HEK293 (cell line): ENCODE measurements around the gene YPEL4.
A peak's percentile ranks its signal among the peaks of the same experiment; 100 is the strongest.

Experiments
- CTCF ChIA-PET: fragments of 350-600 bp; formaldehyde crosslinking; extraction: SDS; loops from one replicate; lab custom pipeline; 2021; ENCODE audit warnings: antibody characterized with exemption; lab: Yijun Ruan, JAX
- POLR2A ChIA-PET: fragments of 300-600 bp; formaldehyde crosslinking; extraction: SDS; loops from one replicate; lab custom pipeline; 2020; ENCODE audit warnings: antibody characterized with exemption, inconsistent platforms; lab: Yijun Ruan, JAX
- H3K27ac ChIP-seq: fragments of 200-500 bp; sonication (Bioruptor generic); 2 replicates; pipeline ENCODE4 v1.5.1; 2014; ENCODE audit warnings: low read depth, low read length, control low read depth, inconsistent platforms; ENCODE audit errors: extremely low read depth
- H3K36me3 ChIP-seq, 2 experiments: fragments of 200-500 bp in 1 of 2; sonication (Bioruptor generic) in 1 of 2; 1 replicate in 1 of 2; 2 replicates in 1 of 2; pipeline ENCODE4 v1.5.1; 2014 to 2017; ENCODE audit warnings: inconsistent platforms in 2 of 2, low read length in 2 of 2; ENCODE audit not compliant: control insufficient read depth in 2 of 2, insufficient read depth in 1 of 2
- H3K4me1 ChIP-seq: fragments of 200-500 bp; sonication (Bioruptor generic); 2 replicates; pipeline ENCODE4 v1.5.1; 2014; ENCODE audit warnings: mild to moderate bottlenecking, low read length, inconsistent platforms; ENCODE audit not compliant: control insufficient read depth, insufficient read depth
- H3K4me3 ChIP-seq: 2 replicates; pipeline ENCODE4 v1.5.1; 2011; ENCODE audit warnings: low read depth, mild to moderate bottlenecking, control low read depth, low read length, moderate library complexity
- H3K9me3 ChIP-seq: fragments of 200-500 bp; sonication (Bioruptor generic); 2 replicates; pipeline ENCODE4 v1.5.1; 2014; ENCODE audit warnings: low read depth, low read length, inconsistent platforms; ENCODE audit not compliant: control insufficient read depth, insufficient read depth
- BCL11A ChIP-seq: fragments of 450-650 bp; formaldehyde crosslinking; IDR thresholded peaks from 2 replicates; pipeline ENCODE4 v1.5.1; 2016; ENCODE audit warnings: low read depth, missing biosample characterization, missing genetic modification characterization
- GLI2 ChIP-seq: fragments of 450-650 bp; formaldehyde crosslinking; IDR thresholded peaks from 2 replicates; pipeline ENCODE4; 2017; ENCODE audit warnings: missing biosample characterization, missing genetic modification characterization, low read depth, borderline replicate concordance
- SALL2 ChIP-seq: fragments of 450-650 bp; formaldehyde crosslinking; IDR thresholded peaks from 2 replicates; pipeline ENCODE4 v1.5.0; 2017; ENCODE audit warnings: missing biosample characterization, mild to moderate bottlenecking, missing genetic modification characterization, borderline replicate concordance
- SCRT1 ChIP-seq: fragments of 450-650 bp; formaldehyde crosslinking; IDR thresholded peaks from 2 replicates; pipeline ENCODE4 v1.5.1; 2016; ENCODE audit warnings: missing biosample characterization, missing genetic modification characterization, borderline replicate concordance
- SCRT2 ChIP-seq: fragments of 450-650 bp; formaldehyde crosslinking; IDR thresholded peaks from 2 replicates; pipeline ENCODE4 v1.5.1; 2016; ENCODE audit warnings: missing biosample characterization, missing genetic modification characterization
- YY2 ChIP-seq: fragments of 450-650 bp; formaldehyde crosslinking; IDR thresholded peaks from 2 replicates; pipeline ENCODE4 v1.5.1; 2016; ENCODE audit warnings: missing biosample characterization, missing genetic modification characterization
- ZBTB7A ChIP-seq: fragments of 450-650 bp; formaldehyde crosslinking; IDR thresholded peaks from 2 replicates; pipeline ENCODE4 v1.5.1; 2016; ENCODE audit warnings: low read depth, missing biosample characterization, missing genetic modification characterization
- ZEB2 ChIP-seq: fragments of 450-650 bp; formaldehyde crosslinking; IDR thresholded peaks from 2 replicates; pipeline ENCODE4 v1.5.1; 2016; ENCODE audit warnings: missing biosample characterization, missing genetic modification characterization
- ZNF138 ChIP-seq: fragments of 450-650 bp; formaldehyde crosslinking; IDR thresholded peaks from 2 replicates; pipeline ENCODE4 v1.5.1; 2016; ENCODE audit warnings: missing biosample characterization, missing genetic modification characterization, borderline replicate concordance
- ZNF155 ChIP-seq: fragments of 450-650 bp; formaldehyde crosslinking; IDR thresholded peaks from 2 replicates; pipeline ENCODE4 v1.5.1; 2016; ENCODE audit warnings: missing biosample characterization, missing genetic modification characterization
- ZNF16 ChIP-seq: fragments of 450-650 bp; formaldehyde crosslinking; IDR thresholded peaks from 2 replicates; pipeline ENCODE4 v1.5.1; 2016; ENCODE audit warnings: low read depth, missing biosample characterization, missing genetic modification characterization
- ZNF223 ChIP-seq: fragments of 450-650 bp; formaldehyde crosslinking; IDR thresholded peaks from 2 replicates; pipeline ENCODE4 v1.5.1; 2016; ENCODE audit warnings: missing biosample characterization, missing genetic modification characterization
- ZNF311 ChIP-seq: fragments of 450-650 bp; formaldehyde crosslinking; IDR thresholded peaks from 2 replicates; pipeline ENCODE4 v1.5.1; 2017; ENCODE audit warnings: missing biosample characterization, missing genetic modification characterization, borderline replicate concordance
- ZNF366 ChIP-seq: fragments of 450-650 bp; formaldehyde crosslinking; conservative IDR thresholded peaks from 2 replicates; pipeline ENCODE4 v1.5.1; 2016; ENCODE audit warnings: missing biosample characterization, missing genetic modification characterization
- ZNF501 ChIP-seq: fragments of 450-650 bp; formaldehyde crosslinking; IDR thresholded peaks from 2 replicates; pipeline ENCODE4 v1.5.1; 2016; ENCODE audit warnings: missing biosample characterization, missing genetic modification characterization
- ZNF571 ChIP-seq: fragments of 450-650 bp; formaldehyde crosslinking; IDR thresholded peaks from 2 replicates; pipeline ENCODE4 v1.5.0; 2017; ENCODE audit warnings: missing biosample characterization, missing genetic modification characterization
- ZNF654 ChIP-seq: fragments of 450-650 bp; formaldehyde crosslinking; IDR thresholded peaks from 2 replicates; pipeline ENCODE4 v1.5.1; 2016; ENCODE audit warnings: low read depth, missing biosample characterization, missing genetic modification characterization
- ZNF76 ChIP-seq: fragments of 450-650 bp; formaldehyde crosslinking; IDR thresholded peaks from 2 replicates; pipeline ENCODE4; 2016; ENCODE audit warnings: low read depth, missing biosample characterization, missing genetic modification characterization, borderline replicate concordance
- ZSCAN23 ChIP-seq: fragments of 450-650 bp; formaldehyde crosslinking; IDR thresholded peaks from 2 replicates; pipeline ENCODE4 v1.5.1; 2016; ENCODE audit warnings: missing biosample characterization, missing genetic modification characterization
- TF ChIP-seq, protein P1 (sequence below): fragments of 450-650 bp; formaldehyde crosslinking; IDR thresholded peaks from 2 replicates; pipeline ENCODE4 v1.5.1; 2016; ENCODE audit warnings: missing biosample characterization, missing genetic modification characterization
- TF ChIP-seq, protein P2 (sequence below): sonication (generic); formaldehyde crosslinking; IDR thresholded peaks from 2 replicates; pipeline ENCODE4 v1.8.1; 2022; ENCODE audit warnings: mild to moderate bottlenecking, moderate library complexity, missing genetic modification reagents
- TF ChIP-seq, protein P3 (sequence below): fragments of 450-650 bp; formaldehyde crosslinking; IDR thresholded peaks from 2 replicates; pipeline ENCODE4 v1.5.1; 2016; ENCODE audit warnings: missing biosample characterization, missing genetic modification characterization
- TF ChIP-seq, protein P4 (sequence below): fragments of 450-650 bp; formaldehyde crosslinking; IDR thresholded peaks from 2 replicates; pipeline ENCODE4 v1.5.1; 2016; ENCODE audit warnings: missing biosample characterization, missing genetic modification characterization
- TF ChIP-seq, protein P5 (sequence below): fragments of 450-650 bp; formaldehyde crosslinking; IDR thresholded peaks from 2 replicates; pipeline ENCODE4 v1.5.1; 2016; ENCODE audit warnings: missing biosample characterization, missing genetic modification characterization

Gene YPEL4

DNA sequence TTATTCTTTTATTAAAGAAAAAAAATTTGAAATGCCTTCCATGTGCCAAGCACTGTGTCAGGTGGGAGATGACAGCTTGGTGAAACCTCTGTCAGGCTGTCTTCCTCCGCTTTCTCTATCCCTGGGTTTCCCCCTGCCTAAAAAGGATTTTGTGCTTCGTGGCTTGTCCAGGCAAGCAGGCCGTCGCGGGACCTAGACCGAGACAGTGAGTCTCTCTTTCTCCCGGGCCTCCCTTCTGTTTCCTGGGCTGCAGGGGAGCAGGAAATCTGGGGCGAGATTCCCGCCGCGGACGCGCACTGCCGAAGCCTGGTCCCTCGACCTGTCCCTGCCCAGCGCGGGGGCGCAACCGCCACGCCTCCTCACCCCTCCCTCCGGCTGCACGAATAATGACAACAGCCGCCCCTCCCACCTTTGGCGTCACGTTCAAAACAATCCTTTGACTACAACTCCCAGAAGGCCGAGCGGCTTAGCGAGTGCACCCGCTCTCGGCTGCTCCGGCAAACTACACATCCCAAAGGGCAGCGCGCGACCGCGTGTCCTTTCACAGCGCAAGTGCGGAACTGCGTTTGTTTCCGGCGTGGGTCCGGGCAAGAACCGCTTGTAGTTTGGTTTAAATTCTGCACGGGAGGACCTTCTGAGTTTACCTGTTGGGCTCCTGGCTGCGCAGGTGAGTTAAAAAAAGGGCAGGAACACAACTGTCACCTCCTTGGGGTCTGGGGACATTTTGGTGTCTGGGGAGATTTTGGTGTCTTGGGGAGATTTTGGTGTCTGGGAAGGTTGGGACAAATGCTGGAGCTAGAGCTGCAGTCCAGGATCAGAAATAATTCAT, 7.7 kb upstream of the YPEL4 start, which contains the start of gene CLP1 (continued):
- TF ChIP-seq, protein P1, sequence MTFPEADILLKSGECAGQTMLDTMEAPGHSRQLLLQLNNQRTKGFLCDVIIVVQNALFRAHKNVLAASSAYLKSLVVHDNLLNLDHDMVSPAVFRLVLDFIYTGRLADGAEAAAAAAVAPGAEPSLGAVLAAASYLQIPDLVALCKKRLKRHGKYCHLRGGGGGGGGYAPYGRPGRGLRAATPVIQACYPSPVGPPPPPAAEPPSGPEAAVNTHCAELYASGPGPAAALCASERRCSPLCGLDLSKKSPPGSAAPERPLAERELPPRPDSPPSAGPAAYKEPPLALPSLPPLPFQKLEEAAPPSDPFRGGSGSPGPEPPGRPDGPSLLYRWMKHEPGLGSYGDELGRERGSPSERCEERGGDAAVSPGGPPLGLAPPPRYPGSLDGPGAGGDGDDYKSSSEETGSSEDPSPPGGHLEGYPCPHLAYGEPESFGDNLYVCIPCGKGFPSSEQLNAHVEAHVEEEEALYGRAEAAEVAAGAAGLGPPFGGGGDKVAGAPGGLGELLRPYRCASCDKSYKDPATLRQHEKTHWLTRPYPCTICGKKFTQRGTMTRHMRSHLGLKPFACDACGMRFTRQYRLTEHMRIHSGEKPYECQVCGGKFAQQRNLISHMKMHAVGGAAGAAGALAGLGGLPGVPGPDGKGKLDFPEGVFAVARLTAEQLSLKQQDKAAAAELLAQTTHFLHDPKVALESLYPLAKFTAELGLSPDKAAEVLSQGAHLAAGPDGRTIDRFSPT (tag by site-specific recombination), result peak; percentile 72
- no peak for TF ChIP-seq ZBTB7A (tag by site-specific recombination)
- peak; percentile 96 for TF ChIP-seq ZNF76 (tag by site-specific recombination)
- TF ChIP-seq ZNF155 (tag by site-specific recombination), result no peak
- TF ChIP-seq ZNF16 (tag by site-specific recombination), result no peak
- TF ChIP-seq YY2 (tag by site-specific recombination), result no peak
- TF ChIP-seq ZNF654 (tag by site-specific recombination), result no peak
- TF ChIP-seq, protein P2, sequence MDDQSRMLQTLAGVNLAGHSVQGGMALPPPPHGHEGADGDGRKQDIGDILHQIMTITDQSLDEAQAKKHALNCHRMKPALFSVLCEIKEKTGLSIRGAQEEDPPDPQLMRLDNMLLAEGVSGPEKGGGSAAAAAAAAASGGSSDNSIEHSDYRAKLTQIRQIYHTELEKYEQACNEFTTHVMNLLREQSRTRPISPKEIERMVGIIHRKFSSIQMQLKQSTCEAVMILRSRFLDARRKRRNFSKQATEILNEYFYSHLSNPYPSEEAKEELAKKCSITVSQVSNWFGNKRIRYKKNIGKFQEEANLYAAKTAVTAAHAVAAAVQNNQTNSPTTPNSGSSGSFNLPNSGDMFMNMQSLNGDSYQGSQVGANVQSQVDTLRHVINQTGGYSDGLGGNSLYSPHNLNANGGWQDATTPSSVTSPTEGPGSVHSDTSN (CRISPR knock-in tag), result 0 out of 2 replicates have a peak, but pooled peaks have one; percentile 61
- 0 out of 2 replicates have a peak, but pooled peaks have one; percentile 52 for TF ChIP-seq ZEB2 (tag by site-specific recombination)
- TF ChIP-seq, all 188 proteins: peak for 44

DNA sequence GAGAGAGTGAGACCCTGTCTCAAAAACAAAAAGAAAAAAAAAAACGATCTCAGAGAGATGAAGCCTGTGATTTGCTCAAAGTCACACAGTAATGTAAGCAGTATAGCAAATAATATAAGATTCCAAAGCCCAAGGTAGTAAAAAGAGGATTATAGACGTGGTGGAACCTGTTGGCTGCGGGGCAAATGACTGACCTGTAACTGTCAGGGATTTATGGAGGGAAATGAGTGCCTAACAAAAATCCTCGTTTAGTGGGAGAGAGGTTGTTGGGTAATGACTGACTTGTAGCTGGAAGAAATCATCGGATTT, 7.1 kb upstream of the YPEL4 start:
- no peak overlapping the region for H3K27ac ChIP-seq
- ChIA-PET CTCF (interaction anchor here (0.9 to 1.1 kb wide), 2 partner anchors 12 to 58 kb away, joined by 6 to 8 read pairs; no protein-coding TSS in a partner anchor), POLR2A (interaction anchor here (0.7 to 1.0 kb wide), 2 partner anchors 16 to 46 kb away, joined by 3 to 7 read pairs; no protein-coding TSS in a partner anchor)
- H3K4me3 ChIP-seq, result no peak overlapping the region
- H3K36me3 ChIP-seq, result peaks cover 0 to 26% of the 10 kb centered on the region in 2 experiments; a peak in 2 of 3 replicates
- no peaks in the 10 kb centered on the region for H3K4me1 ChIP-seq
- TF ChIP-seq SCRT2, result peak; percentile 93
- 0 out of 2 replicates have a peak, but pooled peaks have one; percentile 5 for TF ChIP-seq ZNF501 (tag by site-specific recombination)
- TF ChIP-seq SCRT1, result peak; percentile 68; the same call in 1 of the 2 replicates
- TF ChIP-seq GLI2 (tag by site-specific recombination), result no peak
- no peak for TF ChIP-seq ZNF138 (tag by site-specific recombination)
- no peaks in the 10 kb centered on the region for H3K9me3 ChIP-seq

DNA sequence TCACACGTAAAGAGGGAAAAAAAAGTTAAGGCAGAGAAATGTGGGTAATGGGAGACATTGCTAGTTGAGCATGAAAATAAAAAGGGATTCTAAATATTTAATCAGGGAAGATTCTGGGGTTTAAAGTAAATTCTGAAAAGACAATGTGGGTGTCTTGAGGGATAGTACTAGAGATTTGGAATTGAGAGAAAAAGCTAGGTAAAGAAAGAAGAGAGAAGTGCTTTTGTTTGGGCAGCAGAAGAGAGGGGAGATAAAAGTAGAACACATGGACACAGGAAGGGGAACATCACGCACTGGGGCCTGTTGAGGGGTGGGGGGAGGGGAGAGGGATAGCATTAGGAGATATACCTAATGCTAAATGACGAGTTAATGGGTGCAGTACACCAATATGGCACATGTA, 3.5 kb upstream of the YPEL4 start:
- POLR2A ChIA-PET, result no interaction called here
- Histone ChIP-seq H3K27ac (no peak overlapping the region), H3K4me3 (no peak overlapping the region), H3K4me1 (0 out of 2 replicates have a peak, but pooled peaks cover 6% of the 10 kb centered on the region), H3K9me3 (no peaks in the 10 kb centered on the region), H3K36me3 (no peaks in the 10 kb centered on the region)
- CTCF ChIA-PET, result interaction anchor here (0.6 to 1.3 kb wide), 4 partner anchors 9 to 85 kb away, joined by 3 to 5 read pairs (median 5); partner anchors contain the start of gene UBE2L6
- TF ChIP-seq, protein P3, sequence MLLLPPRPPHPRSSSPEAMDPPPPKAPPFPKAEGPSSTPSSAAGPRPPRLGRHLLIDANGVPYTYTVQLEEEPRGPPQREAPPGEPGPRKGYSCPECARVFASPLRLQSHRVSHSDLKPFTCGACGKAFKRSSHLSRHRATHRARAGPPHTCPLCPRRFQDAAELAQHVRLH (tag by site-specific recombination), result no peak
- no peak for TF ChIP-seq SALL2 (tag by site-specific recombination)
- TF ChIP-seq, protein P4, sequence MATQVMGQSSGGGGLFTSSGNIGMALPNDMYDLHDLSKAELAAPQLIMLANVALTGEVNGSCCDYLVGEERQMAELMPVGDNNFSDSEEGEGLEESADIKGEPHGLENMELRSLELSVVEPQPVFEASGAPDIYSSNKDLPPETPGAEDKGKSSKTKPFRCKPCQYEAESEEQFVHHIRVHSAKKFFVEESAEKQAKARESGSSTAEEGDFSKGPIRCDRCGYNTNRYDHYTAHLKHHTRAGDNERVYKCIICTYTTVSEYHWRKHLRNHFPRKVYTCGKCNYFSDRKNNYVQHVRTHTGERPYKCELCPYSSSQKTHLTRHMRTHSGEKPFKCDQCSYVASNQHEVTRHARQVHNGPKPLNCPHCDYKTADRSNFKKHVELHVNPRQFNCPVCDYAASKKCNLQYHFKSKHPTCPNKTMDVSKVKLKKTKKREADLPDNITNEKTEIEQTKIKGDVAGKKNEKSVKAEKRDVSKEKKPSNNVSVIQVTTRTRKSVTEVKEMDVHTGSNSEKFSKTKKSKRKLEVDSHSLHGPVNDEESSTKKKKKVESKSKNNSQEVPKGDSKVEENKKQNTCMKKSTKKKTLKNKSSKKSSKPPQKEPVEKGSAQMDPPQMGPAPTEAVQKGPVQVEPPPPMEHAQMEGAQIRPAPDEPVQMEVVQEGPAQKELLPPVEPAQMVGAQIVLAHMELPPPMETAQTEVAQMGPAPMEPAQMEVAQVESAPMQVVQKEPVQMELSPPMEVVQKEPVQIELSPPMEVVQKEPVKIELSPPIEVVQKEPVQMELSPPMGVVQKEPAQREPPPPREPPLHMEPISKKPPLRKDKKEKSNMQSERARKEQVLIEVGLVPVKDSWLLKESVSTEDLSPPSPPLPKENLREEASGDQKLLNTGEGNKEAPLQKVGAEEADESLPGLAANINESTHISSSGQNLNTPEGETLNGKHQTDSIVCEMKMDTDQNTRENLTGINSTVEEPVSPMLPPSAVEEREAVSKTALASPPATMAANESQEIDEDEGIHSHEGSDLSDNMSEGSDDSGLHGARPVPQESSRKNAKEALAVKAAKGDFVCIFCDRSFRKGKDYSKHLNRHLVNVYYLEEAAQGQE (tag by site-specific recombination), result no peak
- TF ChIP-seq ZNF571, result no peak
- TF ChIP-seq BCL11A (tag by site-specific recombination), result no peak
- no peak for TF ChIP-seq ZNF311
- no peak for TF ChIP-seq ZSCAN23 (tag by site-specific recombination)
- TF ChIP-seq ZNF223 (tag by site-specific recombination), result no peak
- no peak for TF ChIP-seq ZNF366 (tag by site-specific recombination)
- TF ChIP-seq, protein P5, sequence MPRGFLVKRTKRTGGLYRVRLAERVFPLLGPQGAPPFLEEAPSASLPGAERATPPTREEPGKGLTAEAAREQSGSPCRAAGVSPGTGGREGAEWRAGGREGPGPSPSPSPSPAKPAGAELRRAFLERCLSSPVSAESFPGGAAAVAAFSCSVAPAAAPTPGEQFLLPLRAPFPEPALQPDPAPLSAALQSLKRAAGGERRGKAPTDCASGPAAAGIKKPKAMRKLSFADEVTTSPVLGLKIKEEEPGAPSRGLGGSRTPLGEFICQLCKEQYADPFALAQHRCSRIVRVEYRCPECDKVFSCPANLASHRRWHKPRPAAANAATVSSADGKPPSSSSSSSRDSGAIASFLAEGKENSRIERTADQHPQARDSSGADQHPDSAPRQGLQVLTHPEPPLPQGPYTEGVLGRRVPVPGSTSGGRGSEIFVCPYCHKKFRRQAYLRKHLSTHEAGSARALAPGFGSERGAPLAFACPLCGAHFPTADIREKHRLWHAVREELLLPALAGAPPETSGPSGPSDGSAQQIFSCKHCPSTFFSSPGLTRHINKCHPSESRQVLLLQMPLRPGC (tag by site-specific recombination), result no peak
